K562 (cell line): ENCODE data around the gene AKAP7. TPM values are rescaled to one million over a fixed set of nuclear protein-coding genes. Genes with fewer than 3 reads are reported as not detected.

Experiments
- ATAC-seq: fragments of 200-7000 bp; cut with Tn5 transposase; 3 replicates; pipeline ENCODE4 v1.9.1; 2020; ENCODE audit warnings: moderate library complexity
- BruUV-seq: library from RNA; stranded (reverse); fragments of 400-500 nt; replicated peaks from 2 replicates; lab custom pipeline; 2021; lab: Mats Ljungman, UMichigan
- CTCF ChIA-PET: fragments of 300-600 bp; formaldehyde crosslinking; extraction: SDS; loops from one replicate; lab custom pipeline; 2021; ENCODE audit warnings: low intra/inter-chr PET ratio; lab: Yijun Ruan, JAX
- POLR2A ChIA-PET: fragments of 300-600, 350-650 bp; sonication (Branson Sonifier 250); formaldehyde crosslinking; extraction: SDS; loops from one replicate; lab custom pipeline; 2021; ENCODE audit warnings: antibody characterized with exemption, inconsistent platforms; lab: Yijun Ruan, JAX
- DNase-seq, 4 experiments: peaks; one replicate each; pipeline versions ENCODE4 v3.0.0 to v3.0.0-alpha.2; 2011 to 2018; ENCODE audit warnings: low spot score in 3 of 4, mixed read lengths in 3 of 4; ENCODE audit errors: extremely low read depth in 1 of 4
- FAIRE-seq: peaks from 2 replicates; lab custom pipeline; 2011; peaks lifted over from hg19 to GRCh38; lab: Jason Lieb, UNC
- H2AFZ ChIP-seq: 2 replicates; pipeline ENCODE4 v1.6.0; 2011; ENCODE audit warnings: low read depth, low read length, control low read depth, inconsistent platforms
- H3K27ac ChIP-seq: fragments of 200-600 bp; 3 replicates; pipeline ENCODE4 v1.8.0; 2011; ENCODE audit warnings: low read depth, mild to moderate bottlenecking, control low read depth, inconsistent platforms, low read length, moderate library complexity, mixed read lengths; ENCODE audit errors: extremely low read depth
- H3K27me3 ChIP-seq, 2 experiments: fragments of 300-600 bp in 1 of 2; 2 replicates in 1 of 2; 3 replicates in 1 of 2; pipeline versions ENCODE4 v1.6.0 to v1.8.0; 2011; ENCODE audit warnings: inconsistent platforms in 2 of 2, low read length in 2 of 2, mild to moderate bottlenecking in 1 of 2, mixed read lengths in 1 of 2, moderate library complexity in 1 of 2; ENCODE audit not compliant: control insufficient read depth in 2 of 2, insufficient read depth in 2 of 2
- H3K36me3 ChIP-seq: fragments of 300-600 bp; 3 replicates; pipeline ENCODE4 v1.8.0; 2011; ENCODE audit warnings: mild to moderate bottlenecking, low read length, inconsistent platforms; ENCODE audit not compliant: control insufficient read depth, insufficient read depth
- H3K4me1 ChIP-seq, 2 experiments: fragments of 200-600 bp in 1 of 2; replicated peaks in 1 of 2; 2 replicates in 1 of 2; 3 replicates in 1 of 2; pipeline versions ENCODE4 v1.5.1 to v1.8.0; 2011; ENCODE audit warnings: inconsistent platforms in 2 of 2, low read length in 2 of 2, mild to moderate bottlenecking in 1 of 2, mixed read lengths in 1 of 2, moderate library complexity in 1 of 2; ENCODE audit not compliant: control insufficient read depth in 2 of 2, insufficient read depth in 2 of 2
- H3K4me2 ChIP-seq: 2 replicates; pipeline ENCODE4 v1.6.1; 2011; ENCODE audit warnings: low read length, control low read depth, inconsistent platforms, mixed read lengths; ENCODE audit not compliant: insufficient read depth
- H3K4me3 ChIP-seq: fragments of 200-600 bp; sonication (generic), shearing (Covaris generic); 2 replicates; pipeline ENCODE4 v1.5.1; 2016; ENCODE audit warnings: control low read depth, inconsistent platforms
- H3K79me2 ChIP-seq: fragments of 200-600 bp; 3 replicates; pipeline ENCODE4 v1.8.0; 2011; ENCODE audit warnings: low read length, inconsistent platforms; ENCODE audit not compliant: control insufficient read depth, insufficient read depth
- H3K9ac ChIP-seq, 2 experiments: 2 replicates each; pipeline versions ENCODE4 v1.6.0 to v1.6.1; 2011; ENCODE audit warnings: low read depth in 2 of 2, low read length in 2 of 2, control low read depth in 1 of 2, inconsistent platforms in 1 of 2, mild to moderate bottlenecking in 1 of 2, mixed read lengths in 1 of 2; ENCODE audit not compliant: insufficient read depth in 1 of 2
- H3K9me1 ChIP-seq: one replicate; pipeline ENCODE4 v1.6.0; 2011; ENCODE audit warnings: inconsistent platforms, mild to moderate bottlenecking, low read length, moderate library complexity; ENCODE audit not compliant: control insufficient read depth, insufficient read depth
- H3K9me3 ChIP-seq: replicated peaks from 2 replicates; pipeline ENCODE4 v1.5.1; 2011; ENCODE audit warnings: low read depth, low read length, inconsistent platforms; ENCODE audit not compliant: control insufficient read depth, insufficient read depth
- H4K20me1 ChIP-seq: replicated peaks from 2 replicates; pipeline ENCODE4 v1.6.1; 2011; ENCODE audit warnings: low read length, inconsistent platforms, mixed read lengths; ENCODE audit not compliant: control insufficient read depth, insufficient read depth
- CBFB ChIP-seq: sonication (generic); formaldehyde crosslinking; IDR thresholded peaks from 2 replicates; pipeline ENCODE4 v1.4.0; 2020; ENCODE audit warnings: mild to moderate bottlenecking, missing genetic modification reagents
- MYBL2 ChIP-seq, 2 experiments: fragments of 450-650 bp in 1 of 2; sonication (generic) in 1 of 2; formaldehyde crosslinking in 1 of 2; IDR thresholded peaks; 2 replicates each; pipeline versions ENCODE4 v1.6.1 to v1.8.1; 2017 to 2022; ENCODE audit warnings: borderline replicate concordance in 1 of 2, inconsistent platforms in 1 of 2, low read depth in 1 of 2, mild to moderate bottlenecking in 1 of 2, missing genetic modification reagents in 1 of 2, moderate library complexity in 1 of 2
- TEAD1 ChIP-seq, 2 experiments: fragments of 450-650 bp in 1 of 2; sonication (generic) in 1 of 2; formaldehyde crosslinking; IDR thresholded peaks; 2 replicates each; pipeline versions ENCODE4 v1.4.0 to v1.8.0; 2020 to 2022; ENCODE audit warnings: mild to moderate bottlenecking in 2 of 2, missing genetic modification reagents in 1 of 2
- ZBTB43 ChIP-seq: sonication (generic); formaldehyde crosslinking; IDR thresholded peaks from 2 replicates; pipeline ENCODE4 v1.8.0; 2023; ENCODE audit warnings: mild to moderate bottlenecking, missing genetic modification reagents
- whole genome bisulfite sequencing: fragments of 100-300 bp; shearing (Covaris generic); methylation state at CpG from one replicate; pipeline ENCODE4 v1.1.6; 2016; ENCODE audit warnings: low coverage, mixed read lengths; ENCODE audit not compliant: insufficient coverage; ENCODE audit errors: missing lambda C conversion rate; 5-methylcytosine and 5-hydroxymethylcytosine counted together
- in situ Hi-C: fragments of 300-500 bp; cut with MboI; formaldehyde crosslinking; loops from 4 replicates; pipeline ENCODE4 v1.15.0; 2018; ENCODE audit warnings: inconsistent platforms, mixed read lengths
- intact Hi-C: fragments of 100-400 bp; cut with micrococcal nuclease; formaldehyde crosslinking; loops from 2 replicates; pipeline ENCODE4 v1.14.2; 2022
- polyA plus RNA-seq, 8 experiments: library from polyadenylated mRNA; depleted of rRNA in 4 of 8; stranded (reverse) in 5 of 8; unstranded in 3 of 8; fragments of >200 nt; fragmentation: Nextera tagmentation in 2 of 8; fragmentation: Illumina TruSeq in 1 of 8; extraction: Ambion mirVana in 2 of 8; extraction: Trizol in 1 of 8; gene quantifications; 2 replicates each; pipeline versions ENCODE4 v1.2.1 to v1.2.3, GENCODE V29; 2011 to 2014; ENCODE audit warnings: inconsistent platforms in 1 of 8, missing spikeins in 1 of 8
- total RNA-seq, 7 experiments: library from RNA; depleted of rRNA in 6 of 7; stranded (reverse); fragments of >200 nt in 6 of 7; fragmentation: Illumina TruSeq in 2 of 7; extraction: Trizol in 2 of 7; gene quantifications; 2 replicates each; pipeline versions ENCODE4 v1.2.1 to v1.2.3, GENCODE V29; 2011 to 2021; ENCODE audit warnings: low replicate concordance in 1 of 7

AKAP7 gene
- total and polyA plus RNA-seq, 9 of the 15 experiments (the other 6 are each of a cell fraction or from before 2014, with no cell fraction given): 0.82 to 2.6 (median 1.6) TPM

- 3% methylated on average over 3 of the region's 3 CpGs for WGBS
- Histone ChIP-seq H3K79me2 (no peaks in the 10 kb centered on the region), H3K9me3 (no peaks in the 10 kb centered on the region), H3K9ac (no peak overlapping the region), H3K4me2 (no peak overlapping the region), H3K27ac (no peak overlapping the region), H3K4me3 (no peak overlapping the region), H3K9me1 (no peaks in the 10 kb centered on the region), H3K36me3 (no peaks in the 10 kb centered on the region), H3K27me3 (no peaks in the 10 kb centered on the region), H4K20me1 (no peaks in the 10 kb centered on the region), H2AFZ (no peak overlapping the region), H3K4me1 (no peaks in the 10 kb centered on the region)
- in situ Hi-C loops: no loop called here
- intact Hi-C loops: no loop called here
- DNase-seq (no peak), FAIRE-seq (no peak), ATAC-seq (no peak)
- TF ChIP-seq MYBL2 (IDR thresholded peaks at IDR 0.05; ENCODE audit: low read depth): no peak
- TF ChIP-seq MYBL2 (CRISPR knock-in tag; IDR thresholded peaks at IDR 0.05; ENCODE audit: borderline replicate concordance): no peak
- TF ChIP-seq ZBTB43 (CRISPR knock-in tag): no peak
- no peak for TF ChIP-seq TEAD1 (CRISPR knock-in tag; IDR thresholded peaks at IDR 0.05)
- TF ChIP-seq CBFB: no peak
- CTCF ChIA-PET: no interaction called here
- no TSS peak for BruUV-seq
- POLR2A ChIA-PET: no interaction called here
These were observed 90.7 kb downstream of the AKAP7 start for GRCh38 chr6:131225959-131226358.
